H1 (cell line): ENCODE data around the gene ARMC5. TPM values are rescaled to one million over a fixed set of nuclear protein-coding genes. Genes with fewer than 3 reads are reported as not detected.

ENCODE experiments used
- ASH2L ChIP-seq: fragments of 200-600, 300-600 bp; sonication (generic); IDR thresholded peaks from one replicate; pipeline ENCODE4 v1.7.1; 2017; ENCODE audit warnings: low read length
- BCL11A ChIP-seq, 2 experiments: IDR thresholded peaks; one replicate each; pipeline ENCODE4 v1.6.1; 2011; ENCODE audit warnings: low read depth in 2 of 2, low read length in 2 of 2, mild to moderate bottlenecking in 2 of 2
- CHD1 ChIP-seq: IDR thresholded peaks from 2 replicates; pipeline ENCODE4 v1.6.1; 2012; ENCODE audit warnings: low read depth, low read length, improper control_type of control experiment
- CREB1 ChIP-seq: IDR thresholded peaks from 2 replicates; pipeline ENCODE4 v1.6.1; 2012; ENCODE audit warnings: inconsistent platforms
- EGR1 ChIP-seq: IDR thresholded peaks from 2 replicates; pipeline ENCODE4 v1.6.1; 2011; ENCODE audit warnings: low read depth, low read length, borderline replicate concordance
- FOSL1 ChIP-seq: IDR thresholded peaks from 2 replicates; pipeline ENCODE4 v1.6.1; 2011; ENCODE audit warnings: mild to moderate bottlenecking, low read depth, low read length, moderate library complexity; ENCODE audit not compliant: insufficient read depth
- GTF2F1 ChIP-seq: IDR thresholded peaks from 2 replicates; pipeline ENCODE4 v1.6.1; 2012; ENCODE audit warnings: low read depth, low read length, improper control_type of control experiment, borderline replicate concordance
- HDAC6 ChIP-seq: IDR thresholded peaks from one replicate; pipeline ENCODE4 v1.7.1; 2012; ENCODE audit warnings: low read depth, mild to moderate bottlenecking, inconsistent platforms, low read length, moderate library complexity
- KDM1A ChIP-seq: fragments of 200-600, 300-600 bp; sonication (generic); IDR thresholded peaks from 2 replicates; pipeline ENCODE4 v1.7.1; 2016; ENCODE audit warnings: mild to moderate bottlenecking, low read length, borderline replicate concordance
- KDM5A ChIP-seq: fragments of 200-600 bp; IDR thresholded peaks from 2 replicates; pipeline ENCODE4 v1.7.1; 2012; ENCODE audit warnings: mild to moderate bottlenecking, low read length, inconsistent platforms, mixed read lengths
- POLR2AphosphoS5 ChIP-seq: IDR thresholded peaks from 2 replicates; pipeline ENCODE4 v1.6.1; 2011; ENCODE audit warnings: low read depth, low read length
- POU5F1 ChIP-seq: IDR thresholded peaks from 2 replicates; pipeline ENCODE4 v1.6.1; 2011; ENCODE audit warnings: low read depth, mild to moderate bottlenecking, low read length, moderate library complexity
- RBBP5 ChIP-seq: IDR thresholded peaks from 2 replicates; pipeline ENCODE4 v1.7.1; 2012; ENCODE audit warnings: low read depth, mild to moderate bottlenecking, inconsistent platforms, low read length, moderate library complexity, borderline replicate concordance
- RNF2 ChIP-seq: fragments of 200-900, 300-1000 bp; sonication (generic); IDR thresholded peaks from 2 replicates; pipeline ENCODE4 v1.7.1; 2016; ENCODE audit warnings: borderline replicate concordance, low read depth, mild to moderate bottlenecking, antibody characterized with exemption, low read length; ENCODE audit not compliant: poor library complexity, severe bottlenecking; ENCODE audit errors: missing control alignments
- TAF1 ChIP-seq: IDR thresholded peaks from 2 replicates; pipeline ENCODE4 v1.6.1; 2011; ENCODE audit warnings: mild to moderate bottlenecking, low read depth, low read length
- TAF7 ChIP-seq: optimal IDR thresholded peaks from 2 replicates; pipeline ENCODE3; 2011; ENCODE audit warnings: low read depth, mild to moderate bottlenecking, inconsistent platforms, low read length, moderate library complexity, borderline replicate concordance
- TCF12 ChIP-seq: IDR thresholded peaks from 2 replicates; pipeline ENCODE4 v1.6.1; 2011; ENCODE audit warnings: low read depth, mild to moderate bottlenecking, low read length
- YY1 ChIP-seq: IDR thresholded peaks from 2 replicates; pipeline ENCODE4 v1.6.1; 2011; ENCODE audit warnings: low read depth, mild to moderate bottlenecking, low read length
- polyA plus RNA-seq, 7 experiments: library from polyadenylated mRNA; depleted of rRNA in 3 of 7; stranded (reverse) in 5 of 7; unstranded in 2 of 7; fragments of >200 nt in 5 of 7; fragments of 200-250 nt in 2 of 7; gene quantifications; 1 replicate in 5 of 7; 2 replicates in 1 of 7; 4 replicates in 1 of 7; pipeline versions ENCODE4 v1.2.1 to v1.2.3, GENCODE V29; 2011 to 2013; ENCODE audit warnings: missing spikeins in 2 of 7, mixed read lengths in 2 of 7
- total RNA-seq: library from RNA; stranded (reverse); fragmentation: NEBNext Ultra II Directional; extraction: Animal tissue kit (Norgen Biotek cat#: 25700); gene quantifications from 2 replicates; pipeline ENCODE4 v1.2.1, GENCODE V29; 2021
- TF ChIP-seq, protein P1 (sequence below): IDR thresholded peaks from 2 replicates; pipeline ENCODE4 v1.6.1; 2012; ENCODE audit warnings: low read length, inconsistent platforms
- TF ChIP-seq, protein P2 (sequence below): IDR thresholded peaks from 2 replicates; pipeline ENCODE4 v1.6.1; 2012; ENCODE audit warnings: inconsistent platforms
- TF ChIP-seq, protein P3 (sequence below): IDR thresholded peaks from 2 replicates; pipeline ENCODE4 v1.6.1; 2011; ENCODE audit warnings: low read length, improper control_type of control experiment

ARMC5 gene
- total and polyA plus RNA-seq, 2 of the 8 experiments (the other 6 are each of a cell fraction or from before 2014, with no cell fraction given), result 7.8 to 8.7 TPM

DNA sequence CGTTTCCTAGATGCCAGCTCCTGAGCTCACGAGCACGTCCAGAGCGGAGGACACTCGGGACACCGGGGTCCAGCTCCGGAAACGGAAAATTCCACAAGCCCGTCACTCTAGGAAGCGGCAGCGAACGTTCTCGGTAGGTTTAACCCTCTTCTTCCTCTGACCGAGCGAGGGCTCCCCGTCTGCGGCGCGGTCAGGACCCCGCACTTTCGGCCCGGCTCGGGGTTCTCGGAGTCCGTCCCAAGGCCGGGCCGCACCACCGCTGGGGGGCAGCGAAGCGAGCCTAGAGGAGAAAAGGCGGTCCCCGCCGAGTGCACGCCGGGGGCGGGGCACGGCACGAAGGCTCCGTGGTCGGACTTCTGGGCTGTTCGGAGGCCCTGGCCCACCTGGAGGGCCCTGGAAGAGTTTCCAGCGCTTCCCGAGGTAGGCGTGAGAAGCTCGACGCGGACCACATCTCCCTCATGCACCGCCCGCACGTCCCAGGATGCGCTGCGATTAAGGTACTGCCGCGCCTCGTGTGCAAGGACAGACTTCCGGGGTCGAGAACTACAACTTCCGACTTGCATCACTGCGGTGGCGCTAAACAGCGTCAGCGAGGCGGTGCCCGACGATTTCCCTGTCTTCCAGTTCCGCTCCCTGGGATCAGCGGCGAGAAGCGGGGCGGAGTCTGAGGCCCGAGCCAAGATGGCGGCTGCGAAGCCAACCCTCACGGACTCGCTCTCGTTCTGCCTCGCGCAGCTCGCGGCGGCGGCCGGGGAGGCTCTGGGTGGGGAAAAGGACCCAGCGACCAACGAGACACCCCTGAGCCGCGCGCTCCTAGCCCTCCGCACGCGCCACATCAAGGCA lies at the start of gene ARMC5 (continued):
- TF ChIP-seq, protein P1, sequence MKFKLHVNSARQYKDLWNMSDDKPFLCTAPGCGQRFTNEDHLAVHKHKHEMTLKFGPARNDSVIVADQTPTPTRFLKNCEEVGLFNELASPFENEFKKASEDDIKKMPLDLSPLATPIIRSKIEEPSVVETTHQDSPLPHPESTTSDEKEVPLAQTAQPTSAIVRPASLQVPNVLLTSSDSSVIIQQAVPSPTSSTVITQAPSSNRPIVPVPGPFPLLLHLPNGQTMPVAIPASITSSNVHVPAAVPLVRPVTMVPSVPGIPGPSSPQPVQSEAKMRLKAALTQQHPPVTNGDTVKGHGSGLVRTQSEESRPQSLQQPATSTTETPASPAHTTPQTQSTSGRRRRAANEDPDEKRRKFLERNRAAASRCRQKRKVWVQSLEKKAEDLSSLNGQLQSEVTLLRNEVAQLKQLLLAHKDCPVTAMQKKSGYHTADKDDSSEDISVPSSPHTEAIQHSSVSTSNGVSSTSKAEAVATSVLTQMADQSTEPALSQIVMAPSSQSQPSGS, result no peak
- no peak for TF ChIP-seq BCL11A (IDR thresholded peaks at IDR 0.05; ENCODE audit: low read depth in 2 of 2, low read length in 2 of 2)
- no peak for TF ChIP-seq RNF2
- TF ChIP-seq FOSL1, result no peak
- peak; percentile 98 for TF ChIP-seq YY1
- TF ChIP-seq KDM1A, result no peak
- TF ChIP-seq, protein P2, sequence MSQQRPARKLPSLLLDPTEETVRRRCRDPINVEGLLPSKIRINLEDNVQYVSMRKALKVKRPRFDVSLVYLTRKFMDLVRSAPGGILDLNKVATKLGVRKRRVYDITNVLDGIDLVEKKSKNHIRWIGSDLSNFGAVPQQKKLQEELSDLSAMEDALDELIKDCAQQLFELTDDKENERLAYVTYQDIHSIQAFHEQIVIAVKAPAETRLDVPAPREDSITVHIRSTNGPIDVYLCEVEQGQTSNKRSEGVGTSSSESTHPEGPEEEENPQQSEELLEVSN, result peak; percentile 92
- TF ChIP-seq ASH2L, result peak; percentile 72
- TF ChIP-seq TAF1, result peak; percentile 98
- no peak; the same call in 1 of the 2 replicates for TF ChIP-seq GTF2F1
- no peak for TF ChIP-seq CHD1
- peak; percentile 92 for TF ChIP-seq TAF7
- no peak for TF ChIP-seq HDAC6
- TF ChIP-seq CREB1, result peak; percentile 96
- TF ChIP-seq KDM5A, result peak; percentile 45; the same call in 1 of the 2 replicates
- TF ChIP-seq POU5F1, result no peak
- TF ChIP-seq POLR2AphosphoS5, result peak; percentile 92
- no peak for TF ChIP-seq TCF12
- TF ChIP-seq EGR1, result no peak
- TF ChIP-seq, protein P3, sequence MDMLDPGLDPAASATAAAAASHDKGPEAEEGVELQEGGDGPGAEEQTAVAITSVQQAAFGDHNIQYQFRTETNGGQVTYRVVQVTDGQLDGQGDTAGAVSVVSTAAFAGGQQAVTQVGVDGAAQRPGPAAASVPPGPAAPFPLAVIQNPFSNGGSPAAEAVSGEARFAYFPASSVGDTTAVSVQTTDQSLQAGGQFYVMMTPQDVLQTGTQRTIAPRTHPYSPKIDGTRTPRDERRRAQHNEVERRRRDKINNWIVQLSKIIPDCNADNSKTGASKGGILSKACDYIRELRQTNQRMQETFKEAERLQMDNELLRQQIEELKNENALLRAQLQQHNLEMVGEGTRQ, result no peak
- TF ChIP-seq RBBP5, result peak; percentile 90
